ENCODE data around the gene PCID2.

PCID2 gene

DNA sequence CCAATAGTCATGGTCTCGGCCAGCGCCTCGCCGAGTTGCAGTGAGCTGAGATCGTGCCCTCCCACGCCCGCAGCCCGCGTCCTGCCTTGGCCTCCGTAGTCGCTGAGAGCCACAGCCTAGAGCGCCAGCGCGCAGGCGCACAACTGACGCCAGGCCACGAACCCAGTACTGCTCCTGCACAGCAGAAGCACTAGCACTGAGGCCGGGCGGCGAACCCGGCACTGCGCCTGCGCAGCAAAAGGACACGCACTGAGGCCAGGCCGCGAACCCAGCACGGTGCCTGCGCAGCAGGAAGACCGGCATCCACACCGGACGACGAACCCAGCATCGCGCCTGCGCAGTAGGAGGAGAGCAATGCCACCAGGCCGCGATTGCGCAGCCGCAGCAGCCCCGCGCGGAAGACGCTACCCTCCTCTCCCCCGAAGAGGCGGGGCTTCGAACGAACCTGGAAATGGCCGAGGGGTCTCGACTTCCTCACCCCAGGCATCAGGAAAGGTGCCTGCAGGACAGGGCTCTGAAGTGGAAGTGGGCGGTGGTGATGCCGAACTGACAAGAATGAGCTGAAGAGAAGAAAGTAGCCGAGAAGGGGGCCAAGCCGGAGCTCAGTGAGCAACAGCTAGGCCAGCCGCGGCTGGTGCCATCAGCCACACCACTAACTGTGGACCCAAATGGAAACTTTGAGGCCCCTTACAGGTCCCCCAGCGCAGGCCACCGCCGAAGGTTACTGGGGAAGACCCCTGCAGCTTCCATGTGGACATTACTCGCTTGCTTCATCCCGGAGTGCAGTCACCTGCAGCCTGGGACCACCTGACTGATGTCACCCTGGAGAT lies 78.3 kb downstream of the PCID2 start:
- CTCF ChIA-PET = no interaction called here
- DNase-seq (ENCODE audit: extremely low spot score) = no peak
- POLR2A ChIA-PET = no interaction called here
- TF ChIP-seq, protein P1, sequence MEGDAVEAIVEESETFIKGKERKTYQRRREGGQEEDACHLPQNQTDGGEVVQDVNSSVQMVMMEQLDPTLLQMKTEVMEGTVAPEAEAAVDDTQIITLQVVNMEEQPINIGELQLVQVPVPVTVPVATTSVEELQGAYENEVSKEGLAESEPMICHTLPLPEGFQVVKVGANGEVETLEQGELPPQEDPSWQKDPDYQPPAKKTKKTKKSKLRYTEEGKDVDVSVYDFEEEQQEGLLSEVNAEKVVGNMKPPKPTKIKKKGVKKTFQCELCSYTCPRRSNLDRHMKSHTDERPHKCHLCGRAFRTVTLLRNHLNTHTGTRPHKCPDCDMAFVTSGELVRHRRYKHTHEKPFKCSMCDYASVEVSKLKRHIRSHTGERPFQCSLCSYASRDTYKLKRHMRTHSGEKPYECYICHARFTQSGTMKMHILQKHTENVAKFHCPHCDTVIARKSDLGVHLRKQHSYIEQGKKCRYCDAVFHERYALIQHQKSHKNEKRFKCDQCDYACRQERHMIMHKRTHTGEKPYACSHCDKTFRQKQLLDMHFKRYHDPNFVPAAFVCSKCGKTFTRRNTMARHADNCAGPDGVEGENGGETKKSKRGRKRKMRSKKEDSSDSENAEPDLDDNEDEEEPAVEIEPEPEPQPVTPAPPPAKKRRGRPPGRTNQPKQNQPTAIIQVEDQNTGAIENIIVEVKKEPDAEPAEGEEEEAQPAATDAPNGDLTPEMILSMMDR (IDR thresholded peaks at IDR 0.05; ENCODE audit: control extremely low read depth, extremely low read depth, low read depth, missing control alignments) = no peak

DNA sequence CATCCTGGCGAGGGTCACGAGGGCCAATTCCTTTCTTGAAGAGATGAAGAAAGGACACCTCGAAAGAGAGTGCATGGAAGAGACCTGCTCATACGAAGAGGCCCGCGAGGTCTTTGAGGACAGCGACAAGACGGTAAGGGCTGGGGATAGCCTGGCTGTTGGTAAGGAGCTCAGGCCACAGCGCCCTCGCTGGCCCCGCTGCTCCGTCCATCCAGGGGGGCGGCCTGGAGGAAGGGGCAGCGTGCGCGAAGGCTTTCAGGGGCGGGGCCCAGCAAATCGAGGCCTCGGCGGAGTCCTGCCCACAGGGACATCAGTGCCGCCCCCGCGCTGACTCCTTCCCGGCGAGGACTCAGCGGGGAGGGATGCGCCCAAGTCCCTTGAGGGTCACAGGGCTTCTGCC lies 79.0 kb downstream of the PCID2 start:
- POLR2A ChIA-PET = no interaction called here
- TF ChIP-seq, protein P1 (IDR thresholded peaks at IDR 0.05; ENCODE audit: control extremely low read depth, extremely low read depth, low read depth, missing control alignments) = no peak
- CTCF ChIA-PET = no interaction called here
- DNase-seq (ENCODE audit: extremely low spot score) = no peak
